ENCODE results near the gene CORO7. TPM values are rescaled to one million over a fixed set of nuclear protein-coding genes. Genes with fewer than 3 reads are reported as not detected.

CORO7 gene
- total and polyA plus RNA-seq, 9 of the 15 experiments (the other 6 are each of a cell fraction or from before 2014, with no cell fraction given): 0.45 to 77.2 (median 18.7) TPM

- TF ChIP-seq ZNF384 (IDR thresholded peaks at IDR 0.05; ENCODE audit: low read depth, low read length): no peak
Measured at GRCh38 chr16:4336701-4337539, 79.5 kb downstream of the CORO7 start (continued).

GRCh38 chr16:4334724-4335495 lies 81.5 kb downstream of the CORO7 start:
- no peak overlapping the region for H3K9ac ChIP-seq (ENCODE audit: insufficient read depth in 1 of 2, low read depth in 2 of 2, low read length in 2 of 2)
- no peak for DNase-seq (ENCODE audit: extremely low read depth in 1 of 4, low spot score in 3 of 4)
- CTCF ChIA-PET (ENCODE audit: low intra/inter-chr PET ratio): no interaction called here
- TF ChIP-seq POLR2G (IDR thresholded peaks at IDR 0.05; ENCODE audit: low read depth, low read length) (0 out of 2 replicates have a peak, but pooled peaks have one; percentile 48), ZBTB33 (CRISPR knock-in tag; IDR thresholded peaks at IDR 0.05) (no peak)
- peaks cover 41% of the 10 kb centered on the region; the same call in 2 of the 3 replicates for H3K36me3 ChIP-seq (ENCODE audit: control insufficient read depth, insufficient read depth, low read length)
- H3K4me1 ChIP-seq (replicated peaks in 1 of 2; ENCODE audit: control insufficient read depth in 2 of 2, insufficient read depth in 2 of 2, low read length in 2 of 2): peaks cover 0 to 56% of the 10 kb centered on the region in 2 experiments; a peak in 2 of 5 replicates
- intact Hi-C loops (cut with micrococcal nuclease): no loop called here
- POLR2A ChIA-PET: interaction anchor here (0.6 to 1.0 kb wide), 2 partner anchors 20 to 71 kb away, joined by 3 read pairs; no protein-coding TSS in a partner anchor
- no peak overlapping the region for H2AFZ ChIP-seq (ENCODE audit: low read depth, low read length)
- no peak overlapping the region for H3K4me3 ChIP-seq
- H3K4me2 ChIP-seq (ENCODE audit: insufficient read depth, low read length): no peak overlapping the region
- no TSS peak for BruUV-seq (replicated peaks)
- no peaks in the 10 kb centered on the region for H3K27me3 ChIP-seq (ENCODE audit: control insufficient read depth in 2 of 2, insufficient read depth in 2 of 2, low read length in 2 of 2)
- no peak overlapping the region for H3K27ac ChIP-seq (ENCODE audit: extremely low read depth, low read depth, low read length)
- in situ Hi-C loops (cut with MboI): loop anchor here (5.0 kb wide), 1 partner anchor 48 kb away; no protein-coding TSS in a partner anchor
- H3K9me3 ChIP-seq (replicated peaks; ENCODE audit: control insufficient read depth, insufficient read depth, low read depth, low read length): no peaks in the 10 kb centered on the region
- whole genome bisulfite sequencing (ENCODE audit: insufficient coverage, low coverage, missing lambda C conversion rate): 86% methylated on average over 29 of the region's 32 CpGs
- no peak for ATAC-seq
- H3K79me2 ChIP-seq (ENCODE audit: control insufficient read depth, insufficient read depth, low read length): no peaks in the 10 kb centered on the region
- H4K20me1 ChIP-seq (replicated peaks; ENCODE audit: control insufficient read depth, insufficient read depth, low read length): 0 out of 2 replicates have a peak, but pooled peaks cover 3% of the 10 kb centered on the region
- no peak for FAIRE-seq
- no peaks in the 10 kb centered on the region for H3K9me1 ChIP-seq (ENCODE audit: control insufficient read depth, insufficient read depth, low read length)

Data from K562 (cell line).